ENCODE results near the gene VAV3. TPM values are rescaled to one million over a fixed set of nuclear protein-coding genes. Genes with fewer than 3 reads are reported as not detected.

Gene VAV3
- polyA plus RNA-seq, 1 of the 3 experiments (the other 2 are of a cell fraction), result not detected

- H3K9me2 ChIP-seq, result no peaks in the 10 kb centered on the region
- H3K36me3 ChIP-seq (replicated peaks in 1 of 2; ENCODE audit: control insufficient read depth in 1 of 2, insufficient read depth in 2 of 2, low read length in 1 of 2), result no peaks in the 10 kb centered on the region
- TF ChIP-seq, protein P1, sequence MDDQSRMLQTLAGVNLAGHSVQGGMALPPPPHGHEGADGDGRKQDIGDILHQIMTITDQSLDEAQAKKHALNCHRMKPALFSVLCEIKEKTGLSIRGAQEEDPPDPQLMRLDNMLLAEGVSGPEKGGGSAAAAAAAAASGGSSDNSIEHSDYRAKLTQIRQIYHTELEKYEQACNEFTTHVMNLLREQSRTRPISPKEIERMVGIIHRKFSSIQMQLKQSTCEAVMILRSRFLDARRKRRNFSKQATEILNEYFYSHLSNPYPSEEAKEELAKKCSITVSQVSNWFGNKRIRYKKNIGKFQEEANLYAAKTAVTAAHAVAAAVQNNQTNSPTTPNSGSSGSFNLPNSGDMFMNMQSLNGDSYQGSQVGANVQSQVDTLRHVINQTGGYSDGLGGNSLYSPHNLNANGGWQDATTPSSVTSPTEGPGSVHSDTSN (IDR thresholded peaks at IDR 0.05), result no peak
- TF ChIP-seq RAD21 (IDR thresholded peaks at IDR 0.05; ENCODE audit: low read length) (no peak), SIN3A (IDR thresholded peaks at IDR 0.05; ENCODE audit: borderline replicate concordance, low read depth, low read length) (no peak), REST (IDR thresholded peaks at IDR 0.05; ENCODE audit: low read depth, low read length) (no peak), TCF12 (IDR thresholded peaks at IDR 0.05) (no peak), TAF1 (IDR thresholded peaks at IDR 0.05; ENCODE audit: borderline replicate concordance, low read depth, low read length) (no peak), MEF2A (IDR thresholded peaks at IDR 0.05; ENCODE audit: borderline replicate concordance, low read depth) (no peak), EP300 (IDR thresholded peaks at IDR 0.05; ENCODE audit: borderline replicate concordance in 1 of 2, low read depth in 1 of 2, low read length in 1 of 2) (no peak), RFX5 (IDR thresholded peaks at IDR 0.05; ENCODE audit: low read length) (no peak), FOSL2 (IDR thresholded peaks at IDR 0.05; ENCODE audit: borderline replicate concordance, low read depth) (no peak), GABPA (IDR thresholded peaks at IDR 0.05; ENCODE audit: low read depth) (no peak), CHD2 (IDR thresholded peaks at IDR 0.05; ENCODE audit: low read length, partially characterized antibody) (no peak), POLR2AphosphoS5 (IDR thresholded peaks at IDR 0.05; ENCODE audit: low read depth, low read length) (no peak), IRF3 (IDR thresholded peaks at IDR 0.05; ENCODE audit: low read depth, low read length) (no peak), NFIC (IDR thresholded peaks at IDR 0.05; ENCODE audit: borderline replicate concordance) (no peak), JUND (IDR thresholded peaks at IDR 0.05) (no peak), TEAD4 (IDR thresholded peaks at IDR 0.05; ENCODE audit: borderline replicate concordance, insufficient read depth) (no peak)
- TF ChIP-seq, protein P2, sequence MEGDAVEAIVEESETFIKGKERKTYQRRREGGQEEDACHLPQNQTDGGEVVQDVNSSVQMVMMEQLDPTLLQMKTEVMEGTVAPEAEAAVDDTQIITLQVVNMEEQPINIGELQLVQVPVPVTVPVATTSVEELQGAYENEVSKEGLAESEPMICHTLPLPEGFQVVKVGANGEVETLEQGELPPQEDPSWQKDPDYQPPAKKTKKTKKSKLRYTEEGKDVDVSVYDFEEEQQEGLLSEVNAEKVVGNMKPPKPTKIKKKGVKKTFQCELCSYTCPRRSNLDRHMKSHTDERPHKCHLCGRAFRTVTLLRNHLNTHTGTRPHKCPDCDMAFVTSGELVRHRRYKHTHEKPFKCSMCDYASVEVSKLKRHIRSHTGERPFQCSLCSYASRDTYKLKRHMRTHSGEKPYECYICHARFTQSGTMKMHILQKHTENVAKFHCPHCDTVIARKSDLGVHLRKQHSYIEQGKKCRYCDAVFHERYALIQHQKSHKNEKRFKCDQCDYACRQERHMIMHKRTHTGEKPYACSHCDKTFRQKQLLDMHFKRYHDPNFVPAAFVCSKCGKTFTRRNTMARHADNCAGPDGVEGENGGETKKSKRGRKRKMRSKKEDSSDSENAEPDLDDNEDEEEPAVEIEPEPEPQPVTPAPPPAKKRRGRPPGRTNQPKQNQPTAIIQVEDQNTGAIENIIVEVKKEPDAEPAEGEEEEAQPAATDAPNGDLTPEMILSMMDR (IDR thresholded peaks at IDR 0.05), result no peak
- TF ChIP-seq, protein P3, sequence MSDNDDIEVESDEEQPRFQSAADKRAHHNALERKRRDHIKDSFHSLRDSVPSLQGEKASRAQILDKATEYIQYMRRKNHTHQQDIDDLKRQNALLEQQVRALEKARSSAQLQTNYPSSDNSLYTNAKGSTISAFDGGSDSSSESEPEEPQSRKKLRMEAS (IDR thresholded peaks at IDR 0.05; ENCODE audit: low read depth), result no peak
- TF ChIP-seq, protein P4, sequence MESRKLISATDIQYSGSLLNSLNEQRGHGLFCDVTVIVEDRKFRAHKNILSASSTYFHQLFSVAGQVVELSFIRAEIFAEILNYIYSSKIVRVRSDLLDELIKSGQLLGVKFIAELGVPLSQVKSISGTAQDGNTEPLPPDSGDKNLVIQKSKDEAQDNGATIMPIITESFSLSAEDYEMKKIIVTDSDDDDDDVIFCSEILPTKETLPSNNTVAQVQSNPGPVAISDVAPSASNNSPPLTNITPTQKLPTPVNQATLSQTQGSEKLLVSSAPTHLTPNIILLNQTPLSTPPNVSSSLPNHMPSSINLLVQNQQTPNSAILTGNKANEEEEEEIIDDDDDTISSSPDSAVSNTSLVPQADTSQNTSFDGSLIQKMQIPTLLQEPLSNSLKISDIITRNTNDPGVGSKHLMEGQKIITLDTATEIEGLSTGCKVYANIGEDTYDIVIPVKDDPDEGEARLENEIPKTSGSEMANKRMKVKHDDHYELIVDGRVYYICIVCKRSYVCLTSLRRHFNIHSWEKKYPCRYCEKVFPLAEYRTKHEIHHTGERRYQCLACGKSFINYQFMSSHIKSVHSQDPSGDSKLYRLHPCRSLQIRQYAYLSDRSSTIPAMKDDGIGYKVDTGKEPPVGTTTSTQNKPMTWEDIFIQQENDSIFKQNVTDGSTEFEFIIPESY (IDR thresholded peaks at IDR 0.05; ENCODE audit: borderline replicate concordance, low read depth), result no peak
- H3K4me1 ChIP-seq (ENCODE audit: control insufficient read depth in 1 of 2, insufficient read depth in 2 of 2, low read depth in 1 of 2, low read length in 1 of 2), result peaks cover 0 to 16% of the 10 kb centered on the region in 2 experiments; a peak in 3 of 4 replicates
- H3K9ac ChIP-seq, result no peak overlapping the region
- no peaks in the 10 kb centered on the region for H3K27me3 ChIP-seq (ENCODE audit: insufficient read depth)
- POLR2A ChIA-PET, result no interaction called here
- no peaks in the 10 kb centered on the region for H3K79me2 ChIP-seq (ENCODE audit: insufficient read depth)
- 33% methylated on average over 1 of the region's 1 CpG for WGBS (ENCODE audit: low lambda C conversion rate)
- no peak overlapping the region for H3K4me2 ChIP-seq
- H3K27ac ChIP-seq (ENCODE audit: low read depth in 2 of 2, low read length in 1 of 2), result no peak overlapping the region
- no peaks in the 10 kb centered on the region for H4K20me1 ChIP-seq (ENCODE audit: insufficient read depth)
- CTCF ChIA-PET, result no interaction called here
- H3F3A ChIP-seq (replicated peaks; ENCODE audit: insufficient read depth), result no peaks in the 10 kb centered on the region
- DNase-seq, result no peak
- no peaks in the 10 kb centered on the region for H3K9me3 ChIP-seq
- H3K4me3 ChIP-seq (ENCODE audit: low read depth in 2 of 2, low read length in 1 of 2), result no peak overlapping the region
- no peak overlapping the region for H2AFZ ChIP-seq (ENCODE audit: low read depth)
These were observed 32.9 kb upstream of the VAV3 start for GRCh38 chr1:107997866-107998265.
